CD14-positive monocyte (primary cell): ENCODE results near the gene ABCA7. TPM values are rescaled to one million over a fixed set of nuclear protein-coding genes. Genes with fewer than 3 reads are reported as not detected.

ENCODE experiments used
- DNase-seq, 3 donors: peaks; one replicate each; pipeline ENCODE4 v3.0.0-alpha.2; 2011 to 2022
- H2AFZ ChIP-seq: 2 replicates; pipeline ENCODE4 v1.6.0; 2012; ENCODE audit warnings: mild to moderate bottlenecking, low read depth, low read length, inconsistent platforms; ENCODE audit not compliant: insufficient read depth, poor library complexity, severe bottlenecking
- H3K27ac ChIP-seq, 2 donors: 1 replicate in 1 of 2; 2 replicates in 1 of 2; pipeline ENCODE4 v1.5.1; 2012 to 2013; ENCODE audit warnings: low read length in 2 of 2, control low read depth in 1 of 2, inconsistent platforms in 1 of 2, low read depth in 1 of 2, mild to moderate bottlenecking in 1 of 2
- H3K27me3 ChIP-seq, 2 donors: one replicate each; pipeline versions ENCODE4 v1.6.0 to v1.6.1; 2011 to 2013; ENCODE audit warnings: low read length in 2 of 2; ENCODE audit not compliant: control insufficient read depth in 2 of 2, insufficient read depth in 2 of 2
- H3K36me3 ChIP-seq, 2 donors: replicated peaks in 1 of 2; 1 replicate in 1 of 2; 2 replicates in 1 of 2; pipeline versions ENCODE4 v1.5.1 to v1.6.1; 2012 to 2013; ENCODE audit warnings: low read length in 2 of 2, control low read depth in 1 of 2, inconsistent platforms in 1 of 2, mild to moderate bottlenecking in 1 of 2; ENCODE audit not compliant: insufficient read depth in 2 of 2, control insufficient read depth in 1 of 2
- H3K4me1 ChIP-seq, 2 donors: 1 replicate in 1 of 2; 2 replicates in 1 of 2; pipeline versions ENCODE4 v1.5.1 to v1.6.1; 2012 to 2013; ENCODE audit warnings: low read length in 2 of 2, control low read depth in 1 of 2, inconsistent platforms in 1 of 2, mild to moderate bottlenecking in 1 of 2, moderate library complexity in 1 of 2; ENCODE audit not compliant: insufficient read depth in 2 of 2, control insufficient read depth in 1 of 2
- H3K4me2 ChIP-seq: replicated peaks from 2 replicates; pipeline ENCODE3; 2012; ENCODE audit warnings: low read length, moderate library complexity, mild to moderate bottlenecking; ENCODE audit not compliant: poor library complexity, severe bottlenecking; ENCODE audit errors: extremely low read depth
- H3K4me3 ChIP-seq, 3 experiments: fragments of 200-600 bp in 1 of 3; sonication (generic) in 1 of 3; replicated peaks in 1 of 3; 1 replicate in 2 of 3; 2 replicates in 1 of 3; pipeline ENCODE4 v1.5.1; 2011 to 2013; ENCODE audit warnings: low read length in 3 of 3, mild to moderate bottlenecking in 3 of 3, control low read depth in 2 of 3, low read depth in 2 of 3, inconsistent platforms in 1 of 3, moderate library complexity in 1 of 3
- H3K79me2 ChIP-seq: 2 replicates; pipeline ENCODE4 v1.6.0; 2012; ENCODE audit warnings: mild to moderate bottlenecking, control low read depth, inconsistent platforms, low read length, moderate library complexity; ENCODE audit not compliant: insufficient read depth
- H3K9ac ChIP-seq: 2 replicates; pipeline ENCODE4 v1.6.0; 2017; ENCODE audit warnings: low read length, mild to moderate bottlenecking; ENCODE audit not compliant: insufficient read depth, poor library complexity, severe bottlenecking
- H3K9me3 ChIP-seq, 2 donors: replicated peaks in 1 of 2; 1 replicate in 1 of 2; 2 replicates in 1 of 2; pipeline versions ENCODE4 v1.5.1 to v1.6.1; 2012 to 2013; ENCODE audit warnings: low read length in 2 of 2, control low read depth in 1 of 2; ENCODE audit not compliant: control insufficient read depth in 1 of 2, insufficient read depth in 1 of 2
- H4K20me1 ChIP-seq: 2 replicates; pipeline ENCODE4 v1.6.0; 2012; ENCODE audit warnings: mild to moderate bottlenecking, low read length, control low read depth, moderate library complexity; ENCODE audit not compliant: insufficient read depth
- H3K27ac Mint-ChIP-seq, 7 donors: one replicate each; pipeline ENCODE4 v1.8.0; 2020; ENCODE audit warnings: mild to moderate bottlenecking in 7 of 7, mixed read lengths in 7 of 7, moderate library complexity in 6 of 7, inconsistent platforms in 2 of 7
- H3K27me3 Mint-ChIP-seq, 3 donors: one replicate each; pipeline ENCODE4 v1.8.0; 2021 to 2022; ENCODE audit warnings: low read depth in 3 of 3, mild to moderate bottlenecking in 3 of 3, mixed read lengths in 3 of 3, moderate library complexity in 3 of 3, inconsistent platforms in 1 of 3
- H3K36me3 Mint-ChIP-seq, 2 donors: one replicate each; pipeline ENCODE4 v1.8.0; 2020; ENCODE audit warnings: mixed read lengths in 2 of 2, inconsistent platforms in 1 of 2, mild to moderate bottlenecking in 1 of 2
- H3K4me1 Mint-ChIP-seq: one replicate; pipeline ENCODE4 v1.8.0; 2020; ENCODE audit warnings: mild to moderate bottlenecking, mixed read lengths
- H3K4me3 Mint-ChIP-seq, 2 donors: one replicate each; pipeline ENCODE4 v1.8.0; 2020; ENCODE audit warnings: mild to moderate bottlenecking in 2 of 2, mixed read lengths in 2 of 2, moderate library complexity in 1 of 2
- H3K9me3 Mint-ChIP-seq, 7 donors: one replicate each; pipeline ENCODE4 v1.8.0; 2020 to 2022; ENCODE audit warnings: mixed read lengths in 7 of 7, mild to moderate bottlenecking in 6 of 7, moderate library complexity in 6 of 7, inconsistent platforms in 2 of 7
- WGBS: methylation state at CpG from one replicate; pipeline ENCODE4 v1.1.5; 2013; ENCODE audit warnings: missing lambda C conversion rate; ENCODE audit not compliant: insufficient coverage; 5-methylcytosine and 5-hydroxymethylcytosine counted together
- intact Hi-C, 2 donors: fragments of 100-400 bp; cut with micrococcal nuclease; formaldehyde crosslinking; loops; one replicate each; pipeline versions ENCODE4 v1.15.0 to v1.15.1; 2023
- polyA plus RNA-seq, 3 donors: library from polyadenylated mRNA; depleted of rRNA in 1 of 3; unstranded in 2 of 3; stranded (reverse) in 1 of 3; fragments of 300-500 nt in 2 of 3; fragments of >200 nt in 1 of 3; fragmentation: Illumina TruSeq in 2 of 3; gene quantifications; 1 replicate in 2 of 3; 2 replicates in 1 of 3; pipeline ENCODE4 v1.2.3, GENCODE V29; 2012 to 2021
- TF ChIP-seq, protein P1 (sequence below): fragments of 200-600 bp; IDR thresholded peaks from one replicate; pipeline ENCODE4 v1.8.0; 2022; ENCODE audit warnings: antibody characterized with exemption, mild to moderate bottlenecking

The ABCA7 gene
- polyA plus RNA-seq, 3 donors, result 1.7 to 104 (median 7.8) TPM

- H4K20me1 ChIP-seq, result peaks cover 13% of the 10 kb centered on the region
- Mint-ChIP-seq H3K27ac (no peak overlapping the region), H3K4me1 (peaks cover 6% of the 10 kb centered on the region), H3K36me3 (peaks cover 14 to 29% of the 10 kb centered on the region in 2 donors), H3K9me3 (peaks cover 0 to 13% (median 2%) of the 10 kb centered on the region in 7 donors), H3K27me3 (peaks cover 25 to 31% (median 26%) of the 10 kb centered on the region in 3 donors), H3K4me3 (no peak overlapping the region)
- peaks cover 15 to 18% of the 10 kb centered on the region in 2 donors for H3K36me3 ChIP-seq
- H3K27me3 ChIP-seq, result peaks cover 3 to 27% of the 10 kb centered on the region in 2 donors
- no peak overlapping the region for H3K27ac ChIP-seq
- H3K9ac ChIP-seq, result no peak overlapping the region
- no peak overlapping the region for H3K4me2 ChIP-seq
- peaks cover 7% of the 10 kb centered on the region in 2 donors for H3K4me1 ChIP-seq
- intact Hi-C loops, result no loop called here
- DNase-seq, result no peak
- TF ChIP-seq, protein P1, sequence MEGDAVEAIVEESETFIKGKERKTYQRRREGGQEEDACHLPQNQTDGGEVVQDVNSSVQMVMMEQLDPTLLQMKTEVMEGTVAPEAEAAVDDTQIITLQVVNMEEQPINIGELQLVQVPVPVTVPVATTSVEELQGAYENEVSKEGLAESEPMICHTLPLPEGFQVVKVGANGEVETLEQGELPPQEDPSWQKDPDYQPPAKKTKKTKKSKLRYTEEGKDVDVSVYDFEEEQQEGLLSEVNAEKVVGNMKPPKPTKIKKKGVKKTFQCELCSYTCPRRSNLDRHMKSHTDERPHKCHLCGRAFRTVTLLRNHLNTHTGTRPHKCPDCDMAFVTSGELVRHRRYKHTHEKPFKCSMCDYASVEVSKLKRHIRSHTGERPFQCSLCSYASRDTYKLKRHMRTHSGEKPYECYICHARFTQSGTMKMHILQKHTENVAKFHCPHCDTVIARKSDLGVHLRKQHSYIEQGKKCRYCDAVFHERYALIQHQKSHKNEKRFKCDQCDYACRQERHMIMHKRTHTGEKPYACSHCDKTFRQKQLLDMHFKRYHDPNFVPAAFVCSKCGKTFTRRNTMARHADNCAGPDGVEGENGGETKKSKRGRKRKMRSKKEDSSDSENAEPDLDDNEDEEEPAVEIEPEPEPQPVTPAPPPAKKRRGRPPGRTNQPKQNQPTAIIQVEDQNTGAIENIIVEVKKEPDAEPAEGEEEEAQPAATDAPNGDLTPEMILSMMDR, result no peak
- H3K79me2 ChIP-seq, result no peaks in the 10 kb centered on the region
- WGBS, result 97% methylated on average over 12 of the region's 13 CpGs
- H2AFZ ChIP-seq, result no peak overlapping the region
- peaks cover 0 to 4% of the 10 kb centered on the region in 2 donors for H3K9me3 ChIP-seq
- H3K4me3 ChIP-seq, result no peak overlapping the region
Observed at GRCh38 chr19:992670-993055, 47.2 kb upstream of the ABCA7 start.

- peaks cover 6% of the 10 kb centered on the region for H3K4me1 Mint-ChIP-seq
- Histone ChIP-seq H3K27ac (no peak overlapping the region), H4K20me1 (peaks cover 13% of the 10 kb centered on the region), H3K79me2 (no peaks in the 10 kb centered on the region), H3K4me2 (no peak overlapping the region), H2AFZ (no peak overlapping the region), H3K27me3 (peaks cover 5 to 35% of the 10 kb centered on the region in 2 donors), H3K36me3 (peaks cover 10 to 14% of the 10 kb centered on the region in 2 donors), H3K4me3 (no peak overlapping the region), H3K9ac (no peak overlapping the region), H3K4me1 (peaks cover 7% of the 10 kb centered on the region in 2 donors), H3K9me3 (peaks cover 0 to 4% of the 10 kb centered on the region in 2 donors)
- WGBS, result 96% methylated on average over 17 of the region's 17 CpGs
- H3K36me3 Mint-ChIP-seq, result peaks cover 11 to 23% of the 10 kb centered on the region in 2 donors
- TF ChIP-seq, protein P1, result no peak
- H3K27ac Mint-ChIP-seq, result no peak overlapping the region
- H3K9me3 Mint-ChIP-seq, result peaks cover 0 to 13% (median 2%) of the 10 kb centered on the region in 7 donors
- peaks cover 29 to 39% (median 34%) of the 10 kb centered on the region in 3 donors for H3K27me3 Mint-ChIP-seq
- no peak for DNase-seq
- intact Hi-C loops, result no loop called here
- no peak overlapping the region for H3K4me3 Mint-ChIP-seq
Observed at GRCh38 chr19:993361-993830, 46.5 kb upstream of the ABCA7 start.
